KMS-11 (cell line): ENCODE data around the gene EBP.
A peak's percentile ranks its signal among the peaks of the same experiment; 100 is the strongest.

Experiments used
- H2AFZ ChIP-seq: fragments of 200-600 bp; sonication (generic); 2 replicates; pipeline ENCODE4 v1.6.1; 2016; ENCODE audit warnings: antibody characterized with exemption, mixed run types, low read depth
- H3K27ac ChIP-seq: fragments of 200-600 bp; sonication (generic); 2 replicates; pipeline ENCODE4 v1.6.1; 2016; ENCODE audit warnings: mild to moderate bottlenecking, mixed run types
- H3K27me3 ChIP-seq: fragments of 200-600 bp; sonication (generic); 2 replicates; pipeline ENCODE4 v1.6.1; 2017; ENCODE audit warnings: mild to moderate bottlenecking, low read depth, mixed run types, moderate library complexity; ENCODE audit not compliant: insufficient read depth
- H3K36me3 ChIP-seq: fragments of 200-600 bp; sonication (generic); 2 replicates; pipeline ENCODE4 v1.6.1; 2017; ENCODE audit warnings: mild to moderate bottlenecking, mixed run types; ENCODE audit not compliant: insufficient read depth
- H3K4me1 ChIP-seq: fragments of 200-600 bp; sonication (generic); 2 replicates; pipeline ENCODE4 v1.6.1; 2016; ENCODE audit warnings: mild to moderate bottlenecking, low read depth, mixed run types; ENCODE audit not compliant: poor library complexity, severe bottlenecking
- H3K4me2 ChIP-seq: fragments of 200-600 bp; sonication (generic); 2 replicates; pipeline ENCODE4 v1.7.0; 2016; ENCODE audit warnings: mild to moderate bottlenecking, mixed run types
- H3K4me3 ChIP-seq: fragments of 200-600 bp; sonication (generic); IDR thresholded peaks from 2 replicates; pipeline ENCODE4 v1.6.1; 2017; ENCODE audit warnings: low read depth, low read length, mixed read lengths; ENCODE audit not compliant: insufficient read depth
- H3K79me2 ChIP-seq: fragments of 200-600 bp; sonication (generic); 2 replicates; pipeline ENCODE4 v1.6.1; 2016; ENCODE audit warnings: low read depth, mixed run types; ENCODE audit not compliant: insufficient read depth
- H3K9ac ChIP-seq: fragments of 200-600 bp; sonication (generic); 2 replicates; pipeline ENCODE4 v1.6.1; 2016; ENCODE audit warnings: mild to moderate bottlenecking, mixed run types
- H4K20me1 ChIP-seq: fragments of 200-600 bp; sonication (generic); 2 replicates; pipeline ENCODE4 v1.6.1; 2016; ENCODE audit warnings: mild to moderate bottlenecking, mixed run types; ENCODE audit not compliant: insufficient read depth
- TF ChIP-seq, protein P1 (sequence below): fragments of 200-600 bp; sonication (generic); conservative IDR thresholded peaks from 2 replicates; pipeline ENCODE4 v1.6.1; 2017; ENCODE audit warnings: low read depth, mild to moderate bottlenecking, antibody characterized with exemption, low read length, moderate library complexity, mixed read lengths

Gene EBP

DNA sequence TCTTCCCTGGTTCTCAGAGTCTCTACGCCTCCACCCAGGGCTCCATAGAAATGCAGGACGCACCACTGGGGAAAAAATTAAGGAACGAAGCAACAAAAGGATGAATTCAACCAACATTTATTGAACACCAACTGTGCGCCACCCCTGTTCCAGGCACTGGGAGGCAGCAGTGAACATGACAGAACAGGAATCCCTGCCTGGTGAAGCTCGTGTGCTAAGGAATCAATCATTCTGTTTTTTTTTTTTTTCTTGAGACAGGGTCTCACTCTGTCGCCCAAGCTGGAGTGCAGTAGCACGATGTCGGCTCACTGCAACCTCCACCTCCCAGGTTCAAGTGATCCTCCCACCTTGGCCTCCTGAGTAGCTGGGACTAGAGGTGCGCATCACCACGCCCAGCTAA lies 47.5 kb upstream of the EBP start:
- peaks cover 19% of the 10 kb centered on the region for H3K4me1 ChIP-seq
- no peak overlapping the region for H3K4me3 ChIP-seq
- H2AFZ ChIP-seq = no peak overlapping the region
- H3K4me2 ChIP-seq = no peak overlapping the region
- TF ChIP-seq, protein P1, sequence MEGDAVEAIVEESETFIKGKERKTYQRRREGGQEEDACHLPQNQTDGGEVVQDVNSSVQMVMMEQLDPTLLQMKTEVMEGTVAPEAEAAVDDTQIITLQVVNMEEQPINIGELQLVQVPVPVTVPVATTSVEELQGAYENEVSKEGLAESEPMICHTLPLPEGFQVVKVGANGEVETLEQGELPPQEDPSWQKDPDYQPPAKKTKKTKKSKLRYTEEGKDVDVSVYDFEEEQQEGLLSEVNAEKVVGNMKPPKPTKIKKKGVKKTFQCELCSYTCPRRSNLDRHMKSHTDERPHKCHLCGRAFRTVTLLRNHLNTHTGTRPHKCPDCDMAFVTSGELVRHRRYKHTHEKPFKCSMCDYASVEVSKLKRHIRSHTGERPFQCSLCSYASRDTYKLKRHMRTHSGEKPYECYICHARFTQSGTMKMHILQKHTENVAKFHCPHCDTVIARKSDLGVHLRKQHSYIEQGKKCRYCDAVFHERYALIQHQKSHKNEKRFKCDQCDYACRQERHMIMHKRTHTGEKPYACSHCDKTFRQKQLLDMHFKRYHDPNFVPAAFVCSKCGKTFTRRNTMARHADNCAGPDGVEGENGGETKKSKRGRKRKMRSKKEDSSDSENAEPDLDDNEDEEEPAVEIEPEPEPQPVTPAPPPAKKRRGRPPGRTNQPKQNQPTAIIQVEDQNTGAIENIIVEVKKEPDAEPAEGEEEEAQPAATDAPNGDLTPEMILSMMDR = no peak; the same call in 1 of the 2 replicates
- H3K36me3 ChIP-seq = no peaks in the 10 kb centered on the region
- H4K20me1 ChIP-seq = no peaks in the 10 kb centered on the region
- H3K9ac ChIP-seq = no peak overlapping the region
- peaks cover 22% of the 10 kb centered on the region for H3K79me2 ChIP-seq
- no peak overlapping the region for H3K27ac ChIP-seq
- H3K27me3 ChIP-seq = no peaks in the 10 kb centered on the region

DNA sequence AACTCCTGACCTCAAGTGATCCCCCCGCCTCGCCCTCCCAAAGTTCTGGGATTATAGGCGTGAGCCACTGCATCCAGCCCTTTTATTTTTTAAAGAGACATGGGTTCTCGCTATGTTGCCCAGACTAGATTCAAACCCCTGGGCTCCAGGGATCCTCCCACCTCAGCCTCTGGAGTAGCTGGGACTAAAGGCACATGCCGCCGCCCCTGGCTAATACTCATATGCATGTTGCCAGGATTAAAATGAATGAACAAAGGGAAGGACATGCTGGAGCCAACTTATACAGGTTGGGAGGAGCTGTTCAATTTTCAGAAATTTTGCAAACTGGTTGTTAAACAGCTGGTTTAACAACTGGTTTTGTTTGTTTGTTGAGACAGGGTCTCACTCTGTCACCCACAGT lies 47.0 kb upstream of the EBP start:
- Histone ChIP-seq H4K20me1 (no peaks in the 10 kb centered on the region), H3K36me3 (no peaks in the 10 kb centered on the region), H3K9ac (peak overlapping the region; percentile 93; the same call in 1 of the 2 replicates), H3K4me2 (peak overlapping the region; percentile 73), H3K27me3 (no peaks in the 10 kb centered on the region), H3K4me3 (no peak overlapping the region), H2AFZ (peak overlapping the region; percentile 38; the same call in 1 of the 2 replicates), H3K4me1 (peaks cover 17% of the 10 kb centered on the region), H3K27ac (no peak overlapping the region), H3K79me2 (peaks cover 22% of the 10 kb centered on the region)
- TF ChIP-seq, protein P1 = no peak

DNA sequence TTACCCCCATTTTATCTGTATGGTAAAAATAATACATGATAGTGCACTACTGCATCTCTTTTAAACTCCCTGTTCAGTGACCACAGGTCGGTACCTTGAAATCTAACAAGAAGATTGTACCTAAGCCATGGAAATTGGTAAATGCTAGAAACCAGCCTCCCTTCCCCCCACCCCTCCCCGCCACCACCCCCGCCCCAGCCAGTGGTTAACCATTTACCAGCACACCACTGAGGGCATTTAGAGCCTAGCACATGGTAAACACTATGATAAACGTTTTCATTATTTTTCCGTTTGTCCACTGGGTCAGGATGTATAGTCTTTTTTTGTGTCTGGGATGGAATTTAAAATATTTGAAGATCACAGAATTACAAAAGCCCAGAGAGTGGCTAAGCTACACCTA lies 46.3 kb upstream of the EBP start:
- Histone ChIP-seq H3K27ac (peak overlapping the region; percentile 82), H2AFZ (peak overlapping the region; percentile 85; the same call in 1 of the 2 replicates), H3K36me3 (no peaks in the 10 kb centered on the region), H3K79me2 (peaks cover 22% of the 10 kb centered on the region), H3K4me2 (peak overlapping the region; percentile 85), H4K20me1 (no peaks in the 10 kb centered on the region), H3K27me3 (no peaks in the 10 kb centered on the region), H3K4me1 (peaks cover 12% of the 10 kb centered on the region), H3K9ac (peak overlapping the region; percentile 93), H3K4me3 (no peak overlapping the region)
- TF ChIP-seq, protein P1 = no peak

DNA sequence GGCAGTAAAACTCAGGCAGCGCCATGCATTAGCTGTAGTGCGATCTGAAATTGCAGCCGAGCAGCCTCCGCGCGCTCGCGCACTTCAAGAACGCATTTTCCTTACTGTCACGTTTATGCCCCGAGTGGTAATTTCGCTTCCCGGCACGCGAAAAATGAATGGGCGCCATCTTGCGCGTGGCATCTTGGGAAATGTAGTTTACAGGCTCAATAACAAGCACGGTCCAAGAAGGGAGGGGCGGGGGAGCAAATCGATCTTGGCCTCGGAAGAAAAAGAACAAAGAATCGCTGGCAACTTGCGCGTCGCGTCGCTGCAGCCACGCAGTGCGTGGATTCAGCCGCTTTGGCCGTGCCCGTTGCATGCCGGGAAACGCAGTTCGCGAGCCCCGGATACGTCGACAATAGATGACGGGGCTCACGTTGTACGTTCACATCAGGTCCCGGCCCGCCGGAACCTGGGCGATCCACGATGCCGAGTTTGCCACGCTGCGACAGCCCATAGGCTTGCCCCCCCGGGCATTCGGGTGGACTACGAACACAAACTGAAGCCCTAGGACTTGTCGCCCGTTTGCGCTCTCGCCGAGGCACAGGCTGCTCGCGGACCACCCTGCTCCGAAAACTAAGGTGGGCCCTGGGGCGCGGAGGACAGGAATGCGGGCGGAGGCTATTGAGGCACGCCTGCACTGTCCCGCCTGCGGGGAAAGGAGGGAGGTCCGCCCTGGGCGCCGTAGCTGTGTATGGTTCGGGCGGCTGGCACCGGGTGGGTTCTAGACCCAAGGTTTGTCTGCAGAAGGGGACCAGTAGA lies 45.6 kb upstream of the EBP start, which contains the start of gene FTSJ1:
Gene FTSJ1, plus strand, starts transcription at position 426 of the 804 bp plus-strand sequence. CDS start 1,849 bp downstream, outside the sequence.
- Histone ChIP-seq H3K4me1 (peaks cover 12% of the 10 kb centered on the region), H3K4me2 (peak within 1 kb of the TSS; percentile 85), H3K27me3 (no peaks in the 10 kb centered on the region), H4K20me1 (no peaks in the 10 kb centered on the region), H3K27ac (peak within 1 kb of the TSS; percentile 82), H3K9ac (peak within 1 kb of the TSS; percentile 93), H3K36me3 (no peaks in the 10 kb centered on the region), H3K4me3 (peak within 1 kb of the TSS; percentile 74), H2AFZ (peak within 1 kb of the TSS; percentile 85), H3K79me2 (peaks cover 22% of the 10 kb centered on the region)
- TF ChIP-seq, protein P1 = no peak
